Central memory CD8-positive, alpha-beta T cell (primary cell): ENCODE data around the gene DGKD.

Source experiments
- ATAC-seq: fragments of 150-1000 bp; cut with Tn5 transposase; replicated peaks from 2 replicates; pipeline ENCODE4 v1.10.0; 2022; ENCODE audit warnings: mild to moderate bottlenecking, moderate FRiP score, moderate number of reproducible peaks; ENCODE audit not compliant: poor library complexity, severe bottlenecking; ENCODE audit errors: extremely low read depth
- DNase-seq, 2 donors: peaks; one replicate each; pipeline ENCODE4 v3.0.0; 2021; ENCODE audit warnings: low spot score in 2 of 2
- H3K27ac Mint-ChIP-seq: one replicate; pipeline ENCODE4 v1.8.0; 2022; ENCODE audit warnings: low read depth, mild to moderate bottlenecking, moderate library complexity, mixed read lengths
- H3K27me3 Mint-ChIP-seq: one replicate; pipeline ENCODE4 v1.8.0; 2022; ENCODE audit warnings: mixed read lengths
- H3K36me3 Mint-ChIP-seq: one replicate; pipeline ENCODE4 v1.8.0; 2022; ENCODE audit warnings: mild to moderate bottlenecking, moderate library complexity, mixed read lengths; ENCODE audit not compliant: insufficient read depth
- H3K4me1 Mint-ChIP-seq: one replicate; pipeline ENCODE4 v1.8.0; 2022; ENCODE audit warnings: mixed read lengths
- H3K4me3 Mint-ChIP-seq: one replicate; pipeline ENCODE4 v1.8.0; 2022; ENCODE audit warnings: mild to moderate bottlenecking, moderate library complexity, mixed read lengths
- H3K9me3 Mint-ChIP-seq: one replicate; pipeline ENCODE4 v1.8.0; 2022; ENCODE audit warnings: mixed read lengths

Gene DGKD

DNA sequence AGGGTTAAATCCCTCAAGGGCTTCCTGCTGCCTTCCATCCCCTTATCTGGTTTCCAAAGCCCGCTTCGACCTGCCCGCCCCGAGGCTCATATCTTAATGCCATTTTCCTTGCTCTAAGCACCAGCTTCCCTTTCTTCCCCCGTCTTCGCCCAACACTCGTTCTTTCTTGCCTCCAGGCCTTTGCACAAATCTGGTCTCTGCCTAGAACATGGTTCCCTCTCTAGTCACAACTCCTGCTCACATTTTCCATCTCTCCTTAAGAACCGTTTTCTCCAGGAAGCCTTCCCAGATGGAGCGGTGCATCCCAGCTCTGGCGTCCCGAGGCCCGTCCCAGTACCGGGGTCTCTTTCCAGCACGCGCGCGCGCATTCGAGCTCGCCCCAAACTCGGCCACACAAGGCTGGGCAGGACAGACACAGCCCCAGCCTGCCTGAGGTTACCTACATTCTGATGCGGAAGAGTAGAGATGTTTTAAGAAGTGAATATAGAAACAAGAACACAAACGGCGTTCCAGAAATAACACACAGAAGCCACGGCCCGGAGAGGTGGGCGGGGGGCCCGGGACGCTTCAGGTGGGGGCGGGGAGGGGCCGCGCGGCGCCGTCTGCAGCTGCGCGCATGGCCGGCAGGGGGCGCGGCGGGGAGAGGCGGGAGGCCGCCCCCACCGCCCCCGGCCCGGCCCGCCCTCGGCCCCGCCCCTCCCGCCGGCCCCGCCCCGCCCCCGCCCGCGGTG lies at the start of gene DGKD:
Gene DGKD (plus strand): TSS at position 726 of the 731 bp plus-strand sequence. CDS start 25 bp downstream, outside the sequence.
- peak within 1 kb of the TSS; percentile 88 for H3K4me3 Mint-ChIP-seq
- H3K27ac Mint-ChIP-seq = peak within 1 kb of the TSS; percentile 15
- H3K4me1 Mint-ChIP-seq = peaks cover 67% of the 10 kb centered on the region
- peak; percentile 70 for ATAC-seq
- peaks cover 19% of the 10 kb centered on the region for H3K36me3 Mint-ChIP-seq
- H3K9me3 Mint-ChIP-seq = no peaks in the 10 kb centered on the region
- peak; percentile 33 to 44 for DNase-seq
- H3K27me3 Mint-ChIP-seq = no peaks in the 10 kb centered on the region

GRCh38 chr2:233307565-233307964 lies 46.7 kb upstream of the DGKD start, which contains the start of gene SAG:
TSS of gene SAG (plus strand) at chr2:233307816. CDS start at chr2:233309190, 1,374 bp downstream.
- Mint-ChIP-seq H3K27me3 (no peaks in the 10 kb centered on the region), H3K4me1 (peaks cover 7% of the 10 kb centered on the region), H3K4me3 (no peak within 1 kb of the TSS), H3K36me3 (peaks cover 2% of the 10 kb centered on the region), H3K9me3 (no peaks in the 10 kb centered on the region), H3K27ac (peak within 1 kb of the TSS; percentile 65)
- DNase-seq = no peak
- ATAC-seq = no peak

- no peaks in the 10 kb centered on the region for H3K9me3 Mint-ChIP-seq
- no peak for DNase-seq
- H3K27me3 Mint-ChIP-seq = no peaks in the 10 kb centered on the region
- no peak overlapping the region for H3K4me3 Mint-ChIP-seq
- H3K27ac Mint-ChIP-seq = no peak overlapping the region
- H3K36me3 Mint-ChIP-seq = peaks cover 2% of the 10 kb centered on the region
- peaks cover 14% of the 10 kb centered on the region for H3K4me1 Mint-ChIP-seq
- ATAC-seq = no peak
Observed at GRCh38 chr2:233311241-233311926, 42.9 kb upstream of the DGKD start.

DNA sequence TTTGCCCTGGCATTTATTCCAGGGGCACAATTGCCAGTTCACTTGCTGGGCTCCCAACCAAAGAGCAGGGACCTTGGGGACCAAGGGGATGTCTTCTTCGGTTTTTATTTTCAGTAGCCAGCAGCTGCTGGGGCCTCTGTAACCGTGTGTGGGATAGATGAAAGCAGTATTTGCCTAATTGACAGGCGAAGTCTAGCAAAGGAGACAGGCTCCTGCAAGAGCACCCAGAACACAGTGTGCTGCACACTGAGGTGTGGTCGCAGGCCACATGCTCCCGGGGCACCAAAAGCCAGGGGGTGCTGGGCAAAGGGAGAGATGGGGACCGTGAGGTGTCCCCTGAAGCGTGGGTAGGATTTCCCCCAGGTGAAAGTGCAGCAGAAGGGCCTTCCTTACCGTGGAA lies 41.4 kb upstream of the DGKD start:
- ATAC-seq (no peak), DNase-seq (no peak)
- Mint-ChIP-seq H3K4me3 (no peak overlapping the region), H3K27me3 (no peaks in the 10 kb centered on the region), H3K36me3 (peaks cover 2% of the 10 kb centered on the region), H3K4me1 (peaks cover 14% of the 10 kb centered on the region), H3K27ac (no peak overlapping the region), H3K9me3 (no peaks in the 10 kb centered on the region)

DNA sequence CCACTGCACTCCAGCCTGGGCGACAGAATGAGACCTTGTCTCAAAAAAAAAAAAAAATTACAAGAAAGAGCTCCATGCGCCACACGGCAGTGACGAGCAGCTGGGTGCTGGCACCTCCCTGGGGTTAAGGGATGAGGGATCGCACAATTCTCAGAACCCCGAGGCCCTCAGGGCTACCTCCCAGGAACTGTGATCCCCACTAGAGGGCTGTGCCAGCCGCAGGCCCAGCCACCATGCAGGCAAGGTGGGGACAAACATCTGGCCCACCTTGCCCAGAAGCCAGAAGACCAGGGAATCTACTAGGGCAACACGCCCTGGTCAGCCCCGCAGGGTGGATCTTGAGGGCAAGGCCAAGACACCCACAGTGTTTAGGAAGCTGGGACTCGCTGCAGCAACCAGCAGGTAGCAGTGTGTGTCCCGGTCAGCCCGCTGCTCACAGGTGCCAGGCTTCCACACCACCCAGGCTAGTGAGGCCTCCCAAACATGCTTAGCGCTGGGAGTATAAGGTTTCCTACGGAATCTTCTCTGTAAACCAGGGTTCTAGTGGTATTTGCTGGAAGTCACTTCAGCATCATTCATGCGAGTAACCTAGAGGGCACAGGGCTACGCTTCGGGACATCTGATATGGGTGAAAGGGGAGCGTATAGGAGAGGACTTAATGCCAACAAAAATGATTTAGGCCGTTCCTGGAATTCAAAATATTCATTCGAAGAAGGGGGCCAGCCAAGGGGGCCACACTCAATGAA lies 39.9 kb upstream of the DGKD start:
- ATAC-seq (no peak), DNase-seq (no peak)
- peaks cover 7% of the 10 kb centered on the region for H3K27me3 Mint-ChIP-seq
- H3K9me3 Mint-ChIP-seq = no peaks in the 10 kb centered on the region
- peaks cover 14% of the 10 kb centered on the region for H3K4me1 Mint-ChIP-seq
- H3K27ac Mint-ChIP-seq = no peak overlapping the region
- no peak overlapping the region for H3K4me3 Mint-ChIP-seq
- H3K36me3 Mint-ChIP-seq = peaks cover 4% of the 10 kb centered on the region

- Mint-ChIP-seq H3K4me1 (peaks cover 13% of the 10 kb centered on the region), H3K9me3 (no peaks in the 10 kb centered on the region), H3K36me3 (peaks cover 2% of the 10 kb centered on the region), H3K27ac (no peak overlapping the region), H3K27me3 (peaks cover 7% of the 10 kb centered on the region), H3K4me3 (no peak overlapping the region)
- DNase-seq (no peak), ATAC-seq (no peak)
Observed at GRCh38 chr2:233317196-233317943, 36.9 kb upstream of the DGKD start.

DNA sequence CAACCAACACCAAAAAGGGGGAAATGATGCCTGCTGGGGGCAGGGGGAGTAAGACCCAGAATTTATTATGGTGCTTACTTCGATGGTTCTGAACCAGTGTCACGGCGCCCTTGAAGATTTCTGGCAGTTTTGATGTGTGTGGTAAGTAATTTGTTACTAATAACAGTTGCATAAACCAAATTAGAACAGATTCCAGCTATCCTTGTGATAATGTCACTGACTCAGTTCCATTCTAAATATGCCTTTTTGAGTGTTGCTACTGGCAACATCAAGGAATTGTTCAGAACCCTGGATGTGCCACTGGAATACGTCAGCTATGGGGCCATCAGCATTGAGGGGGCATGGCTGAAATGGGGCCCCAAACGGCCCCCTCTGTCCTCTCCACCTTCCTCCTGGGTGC lies 35.0 kb upstream of the DGKD start:
- peaks cover 6% of the 10 kb centered on the region for H3K4me1 Mint-ChIP-seq

GRCh38 chr2:233320470-233320869 lies 33.8 kb upstream of the DGKD start:
- ATAC-seq = no peak
- no peak overlapping the region for H3K27ac Mint-ChIP-seq
- no peaks in the 10 kb centered on the region for H3K9me3 Mint-ChIP-seq
- peaks cover 6% of the 10 kb centered on the region for H3K4me1 Mint-ChIP-seq
- no peak overlapping the region for H3K4me3 Mint-ChIP-seq
- peaks cover 2% of the 10 kb centered on the region for H3K36me3 Mint-ChIP-seq
- DNase-seq = no peak
- H3K27me3 Mint-ChIP-seq = peaks cover 7% of the 10 kb centered on the region

More for the DNA sequence above, 35.0 kb upstream of the DGKD start:
- Mint-ChIP-seq H3K27me3 (peaks cover 7% of the 10 kb centered on the region), H3K36me3 (peaks cover 2% of the 10 kb centered on the region), H3K9me3 (no peaks in the 10 kb centered on the region), H3K27ac (no peak overlapping the region), H3K4me3 (no peak overlapping the region)
- DNase-seq (no peak), ATAC-seq (no peak)

GRCh38 chr2:233321166-233321565 lies 33.1 kb upstream of the DGKD start:
- no peak overlapping the region for H3K4me3 Mint-ChIP-seq
- no peak for DNase-seq
- H3K9me3 Mint-ChIP-seq = no peaks in the 10 kb centered on the region
- H3K27ac Mint-ChIP-seq = no peak overlapping the region
- peaks cover 4% of the 10 kb centered on the region for H3K36me3 Mint-ChIP-seq
- H3K27me3 Mint-ChIP-seq = peaks cover 7% of the 10 kb centered on the region
- peaks cover 6% of the 10 kb centered on the region for H3K4me1 Mint-ChIP-seq
- no peak for ATAC-seq

GRCh38 chr2:233323851-233324250 lies 30.4 kb upstream of the DGKD start:
- DNase-seq (no peak), ATAC-seq (no peak)
- Mint-ChIP-seq H3K27ac (no peak overlapping the region), H3K4me3 (no peak overlapping the region), H3K27me3 (peaks cover 2% of the 10 kb centered on the region), H3K36me3 (peaks cover 3% of the 10 kb centered on the region), H3K9me3 (no peaks in the 10 kb centered on the region), H3K4me1 (peaks cover 11% of the 10 kb centered on the region)

DNA sequence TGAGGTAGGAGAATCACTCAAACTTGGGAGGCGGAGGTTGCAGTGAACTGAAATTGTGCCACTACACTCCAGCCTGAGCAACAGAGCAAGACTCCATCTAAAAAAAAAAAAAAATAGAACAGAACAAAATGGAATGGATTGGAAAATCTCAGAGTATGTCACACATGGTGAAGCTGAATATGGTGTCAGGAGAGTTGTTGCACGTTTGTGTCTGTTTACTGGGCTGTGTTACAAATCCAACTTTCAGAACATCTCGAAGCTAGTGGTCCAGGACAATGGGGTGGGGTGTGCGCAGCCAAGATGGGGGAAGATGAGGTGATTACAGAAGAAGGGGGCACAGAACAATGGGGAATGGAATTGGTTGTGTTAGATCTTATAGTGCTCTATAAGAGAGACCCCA lies 29.0 kb upstream of the DGKD start:
- ATAC-seq = no peak
- no peaks in the 10 kb centered on the region for H3K9me3 Mint-ChIP-seq
- no peak overlapping the region for H3K4me3 Mint-ChIP-seq
- peaks cover 22% of the 10 kb centered on the region for H3K4me1 Mint-ChIP-seq
- H3K27me3 Mint-ChIP-seq = no peaks in the 10 kb centered on the region
- no peak overlapping the region for H3K27ac Mint-ChIP-seq
- DNase-seq = no peak
- H3K36me3 Mint-ChIP-seq = peaks cover 4% of the 10 kb centered on the region

DNA sequence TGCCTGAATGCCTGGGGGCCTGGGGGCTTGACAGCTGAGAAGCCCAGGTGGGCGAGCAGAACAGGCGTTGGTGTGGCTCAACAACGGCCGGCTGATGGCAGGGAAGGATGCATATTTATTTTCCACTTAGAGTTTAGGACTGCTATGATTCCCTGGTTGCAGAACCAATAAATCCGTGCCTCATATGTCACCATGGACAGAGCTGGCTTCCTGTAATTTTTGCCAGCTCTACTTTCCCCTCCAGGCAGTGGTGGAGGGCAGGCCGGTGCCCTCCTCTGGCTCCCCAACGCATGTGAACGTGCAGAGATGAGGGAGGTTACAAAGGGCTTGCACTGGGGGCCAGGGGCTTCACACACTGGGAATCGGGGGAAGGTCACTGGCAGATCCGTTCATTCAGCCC lies 28.5 kb upstream of the DGKD start:
- Mint-ChIP-seq H3K4me3 (no peak overlapping the region), H3K27me3 (no peaks in the 10 kb centered on the region), H3K4me1 (peaks cover 26% of the 10 kb centered on the region), H3K27ac (no peak overlapping the region), H3K9me3 (no peaks in the 10 kb centered on the region), H3K36me3 (peaks cover 4% of the 10 kb centered on the region)
- ATAC-seq (no peak), DNase-seq (no peak)
